ENCODE data around the gene BCL6B.

BCL6B gene

DNA sequence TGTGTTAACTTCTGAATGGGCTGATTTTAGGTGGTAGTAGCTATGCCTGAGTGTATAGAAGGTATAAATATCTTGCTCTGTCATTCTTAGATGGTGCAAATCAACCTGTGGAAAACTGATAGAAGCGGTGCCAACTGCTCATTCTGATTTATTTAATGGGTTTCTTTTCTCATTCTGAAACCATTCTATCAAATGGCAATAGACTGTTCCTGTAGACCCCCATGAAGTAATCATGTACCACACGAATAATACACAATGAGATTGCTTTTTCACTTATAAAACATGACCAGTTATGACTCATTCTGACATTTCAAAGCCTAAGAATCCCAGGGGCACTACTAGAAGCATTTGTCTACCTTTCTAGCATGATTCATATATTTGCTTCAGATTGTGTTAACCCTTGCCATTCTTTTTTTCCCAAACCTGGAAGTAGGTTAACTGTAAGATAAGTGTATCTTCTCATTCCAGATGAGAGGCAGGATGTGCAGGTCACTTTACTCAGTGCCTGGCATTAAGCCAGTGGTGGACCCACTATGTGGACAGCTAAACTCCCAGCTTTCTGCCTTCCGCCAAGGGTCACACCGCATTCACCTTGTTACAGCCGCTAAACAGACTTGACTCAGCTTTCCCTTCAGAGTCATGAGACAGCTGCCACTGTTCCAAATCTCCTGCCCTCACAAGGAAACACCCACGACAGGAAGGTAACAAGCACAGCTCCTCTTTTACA, 37.5 kb downstream of the BCL6B start:
- no peak for DNase-seq (ENCODE audit: low spot score)

DNA sequence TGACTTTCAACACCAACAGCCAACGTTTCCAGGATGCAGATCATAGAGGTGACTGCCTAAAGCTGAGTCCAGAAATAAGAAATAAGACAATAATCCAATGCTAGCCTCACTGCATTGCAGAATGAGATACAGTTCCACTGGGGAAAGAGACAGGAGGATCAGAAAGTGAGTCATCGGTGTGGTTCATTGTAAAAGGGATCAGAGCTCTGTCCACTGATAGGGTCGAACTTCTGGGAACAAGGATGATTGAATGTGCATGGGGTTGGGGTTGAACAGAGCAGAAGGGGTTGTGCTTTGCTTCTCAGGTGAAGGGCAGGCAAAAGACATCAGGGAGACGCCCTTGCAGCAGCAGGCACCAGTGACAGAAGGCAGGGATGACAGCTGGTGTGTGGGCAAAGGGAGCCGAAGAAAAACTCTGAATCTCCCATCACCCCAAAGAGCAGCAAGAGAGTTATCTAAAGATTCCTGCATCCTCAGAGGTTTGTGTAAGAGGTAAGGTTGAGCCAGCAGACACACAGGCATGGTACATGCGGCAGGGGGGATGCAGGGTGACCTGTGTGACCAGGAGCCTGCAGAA, 40.8 kb downstream of the BCL6B start:
- DNase-seq (ENCODE audit: low spot score): no peak

DNA sequence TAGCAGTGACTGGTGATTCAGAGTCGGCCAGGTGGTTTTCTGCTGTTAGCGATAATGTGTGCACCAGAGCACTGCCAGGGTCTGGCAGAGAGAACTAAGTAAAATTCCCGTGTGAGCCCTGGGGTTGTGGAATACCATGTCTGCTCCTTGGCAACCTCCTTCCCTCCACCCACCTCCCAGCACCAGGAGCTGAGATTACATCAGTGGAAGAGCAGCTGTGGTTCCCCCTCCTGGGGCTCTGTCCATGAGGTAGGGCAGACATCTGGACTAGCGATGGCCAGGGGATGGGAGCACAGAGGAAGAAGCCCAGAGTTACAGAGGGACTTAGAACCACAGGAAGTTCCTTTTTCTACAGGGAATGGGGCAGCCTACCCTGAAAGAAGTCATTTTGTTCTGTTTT, 41.4 kb downstream of the BCL6B start:
- DNase-seq (ENCODE audit: low spot score): no peak

DNA sequence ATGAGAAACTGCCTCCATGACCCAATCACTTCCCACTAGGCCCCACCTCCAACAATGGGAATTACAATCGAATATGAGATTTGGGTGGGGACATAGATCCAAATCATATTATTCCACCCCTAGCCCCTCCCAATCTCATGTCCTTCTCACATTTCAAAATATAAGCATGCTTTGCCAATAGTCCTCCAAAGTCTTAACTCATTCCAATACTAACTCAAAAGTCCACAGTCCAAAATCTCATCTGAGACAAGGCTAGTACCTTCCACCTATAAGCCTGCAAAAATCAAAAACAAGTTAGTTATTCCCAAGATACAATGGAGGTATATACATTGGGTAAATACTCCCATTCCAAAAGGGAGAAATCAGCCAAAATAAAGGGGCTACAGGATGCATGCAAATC, 44.3 kb downstream of the BCL6B start:
- no peak for DNase-seq (ENCODE audit: low spot score)

DNA sequence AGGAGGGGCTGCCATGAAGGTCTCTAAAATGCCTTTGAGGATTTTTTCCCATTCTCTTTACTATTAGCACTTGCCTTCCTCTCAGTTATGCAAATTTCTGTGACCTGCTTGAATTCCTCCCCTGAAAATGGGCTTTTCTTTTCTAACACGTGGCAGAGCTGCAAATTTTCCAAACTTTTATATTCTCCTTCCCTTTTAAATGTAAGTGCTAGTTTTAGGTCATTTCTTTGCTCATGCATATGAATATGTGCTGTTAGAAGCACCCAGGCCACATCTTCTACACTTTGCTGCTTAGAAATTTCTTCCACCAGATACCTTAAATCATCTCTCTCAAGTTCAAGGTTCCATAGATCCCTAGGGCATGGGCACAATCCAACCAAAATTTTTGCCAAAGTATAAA, 45.4 kb downstream of the BCL6B start:
- no peak for DNase-seq (ENCODE audit: low spot score)

DNA sequence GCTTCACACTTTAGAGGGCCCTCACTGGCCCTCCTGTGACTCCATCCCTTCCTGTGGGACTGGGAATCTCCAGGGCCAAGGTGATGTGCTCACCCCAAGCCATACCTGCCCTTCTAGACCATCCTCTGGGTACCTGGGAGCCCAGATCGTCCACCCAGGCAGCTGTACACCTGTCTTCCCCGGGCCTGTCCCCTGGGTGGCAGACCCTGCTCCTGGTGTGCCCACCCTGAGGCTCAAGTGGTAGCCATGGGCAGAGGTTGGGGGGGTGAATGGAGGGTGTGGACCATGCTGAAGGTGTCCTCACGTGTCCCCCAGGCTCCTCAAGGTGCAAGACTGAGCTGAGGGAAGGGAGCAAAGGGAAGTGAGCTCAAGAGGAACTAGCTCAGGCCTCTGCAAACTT, 47.9 kb downstream of the BCL6B start:
- no peak for DNase-seq (ENCODE audit: low spot score)

DNA sequence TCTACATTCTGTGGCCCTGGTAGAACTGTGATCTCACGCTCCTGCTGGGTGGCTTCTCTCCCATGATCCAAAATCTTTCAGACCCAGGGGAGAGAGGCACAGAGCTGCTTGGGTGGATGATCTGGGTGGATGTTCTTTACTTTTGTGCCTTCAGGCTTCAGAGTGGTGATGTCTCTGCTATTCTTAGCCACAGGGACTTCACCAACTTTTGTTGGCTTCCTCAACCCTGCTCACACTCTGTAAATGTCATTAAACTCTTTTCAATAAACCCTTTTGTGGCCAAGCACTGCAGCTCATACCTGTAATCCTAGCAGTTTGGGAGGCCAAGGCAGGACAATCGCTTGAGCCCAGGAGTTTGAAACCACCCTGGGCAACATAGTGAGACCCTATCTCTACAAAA, 49.6 kb downstream of the BCL6B start:
- DNase-seq (ENCODE audit: low spot score): no peak

DNA sequence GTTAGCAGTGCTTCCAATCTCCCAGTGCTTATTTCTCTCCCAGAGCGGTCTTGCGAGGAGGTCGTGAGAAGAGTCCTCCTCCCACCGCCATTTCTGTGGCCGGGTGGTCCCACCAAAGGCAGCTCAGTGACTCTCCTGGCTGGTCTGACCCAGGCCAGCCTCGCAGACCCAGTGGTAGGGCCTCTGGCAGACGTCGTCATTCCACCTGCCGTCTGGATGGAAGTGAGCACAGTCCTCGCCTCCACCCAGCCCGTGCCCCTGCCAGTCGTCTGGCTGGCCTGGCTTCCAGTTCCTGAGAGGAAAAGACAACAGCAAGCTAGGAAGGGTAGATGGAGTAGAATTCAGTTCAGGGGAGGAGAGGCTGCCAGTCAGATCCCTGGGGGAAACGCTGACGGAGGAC, 52.1 kb downstream of the BCL6B start:
- no peak for DNase-seq (ENCODE audit: low spot score)

DNA sequence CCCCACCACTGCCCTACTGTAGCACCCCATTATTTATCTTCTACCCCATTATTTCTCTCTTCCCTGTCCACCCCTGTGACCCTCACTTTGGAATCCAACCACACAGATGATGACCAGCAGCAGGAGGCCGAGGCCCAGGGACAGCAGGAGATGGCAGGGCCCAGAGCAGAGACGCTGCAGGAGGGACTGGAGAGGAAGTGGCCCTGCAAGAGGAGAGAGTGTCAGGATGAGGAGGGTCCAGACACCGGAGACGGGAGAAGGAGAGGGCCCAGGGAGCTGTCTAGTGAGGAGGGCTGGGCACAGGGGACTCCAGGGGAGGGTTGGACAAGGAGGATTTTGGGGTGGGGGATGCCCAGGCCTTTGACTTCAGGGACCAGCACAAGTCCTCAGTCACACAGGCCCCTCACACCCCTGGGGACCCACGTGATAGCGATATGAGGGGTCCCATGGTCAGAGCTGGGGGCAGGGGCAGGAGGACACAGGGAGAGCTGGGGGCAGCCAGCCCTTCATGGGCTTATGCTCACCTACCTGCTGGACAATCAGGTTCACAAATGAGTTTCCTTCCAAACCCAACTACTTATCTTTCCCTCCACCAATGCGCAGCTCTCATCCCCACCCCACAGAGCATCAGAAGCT, 55.2 kb downstream of the BCL6B start:
- DNase-seq (ENCODE audit: low spot score): no peak

DNA sequence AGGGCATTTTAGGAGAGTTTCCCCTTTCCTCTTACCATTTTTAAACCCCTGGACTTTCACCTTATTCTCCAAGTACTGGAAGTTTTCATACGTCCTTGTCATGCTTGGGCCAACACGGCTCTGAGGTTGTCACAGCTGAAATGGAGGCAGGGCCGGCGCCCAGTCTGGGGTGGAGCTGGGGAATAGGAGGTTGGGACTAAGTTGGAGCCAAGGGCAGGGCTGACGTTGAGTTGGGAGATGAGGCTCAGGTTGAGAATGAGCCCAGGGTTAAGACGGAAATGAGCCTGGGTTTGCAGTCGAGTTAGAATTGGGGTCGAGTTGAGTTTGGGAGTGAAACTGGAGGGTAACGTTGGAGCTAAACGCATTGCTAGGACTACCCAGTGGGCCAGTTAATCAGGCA, 55.9 kb downstream of the BCL6B start:
- no peak for DNase-seq (ENCODE audit: low spot score)

Data from CD4-positive, alpha-beta T cell treated with Interleukin-6 at 100 ng/mL for 8 hours (primary cell).